DOHH2 (cell line): ENCODE data around the gene STRA6.

Experiments used
- CTCF ChIP-seq: fragments of 200-600 bp; sonication (generic); IDR thresholded peaks from one replicate; pipeline ENCODE4 v1.5.1; 2014; ENCODE audit warnings: antibody characterized with exemption, mild to moderate bottlenecking, low read depth, low read length; ENCODE audit not compliant: poor library complexity, severe bottlenecking
- EZH2phosphoT487 ChIP-seq: fragments of 200-600 bp; sonication (generic); IDR thresholded peaks from 2 replicates; pipeline ENCODE4 v1.6.1; 2017; ENCODE audit warnings: borderline replicate concordance, mild to moderate bottlenecking, antibody characterized with exemption, low read length, moderate library complexity, mixed read lengths

- no peak for TF ChIP-seq CTCF
- TF ChIP-seq EZH2phosphoT487, result no peak
Measured at GRCh38 chr15:74178326-74179100, 24.1 kb downstream of the STRA6 start.
